Activated CD8-positive, alpha-beta memory T cell treated with anti-CD3 and anti-CD28 coated beads, Interleukin-2, amount 50 U/mL, for 1 hour (primary cell): ENCODE measurements around the gene HPSE2.
"Not testable (repeated sequence)": the region's sequence is repeated elsewhere in the genome, so short reads cannot be mapped to it uniquely, and the experiment has no call there.

Experiments
- DNase-seq: peaks from one replicate; pipeline ENCODE4 v3.0.0-alpha.2; 2020; ENCODE audit errors: extremely low read depth

Gene HPSE2

GRCh38 chr10:99235658-99236626 lies at the start of gene HPSE2:
Gene HPSE2, minus strand, starts transcription at chr10:99235852.
- DNase-seq, result no peak

DNA sequence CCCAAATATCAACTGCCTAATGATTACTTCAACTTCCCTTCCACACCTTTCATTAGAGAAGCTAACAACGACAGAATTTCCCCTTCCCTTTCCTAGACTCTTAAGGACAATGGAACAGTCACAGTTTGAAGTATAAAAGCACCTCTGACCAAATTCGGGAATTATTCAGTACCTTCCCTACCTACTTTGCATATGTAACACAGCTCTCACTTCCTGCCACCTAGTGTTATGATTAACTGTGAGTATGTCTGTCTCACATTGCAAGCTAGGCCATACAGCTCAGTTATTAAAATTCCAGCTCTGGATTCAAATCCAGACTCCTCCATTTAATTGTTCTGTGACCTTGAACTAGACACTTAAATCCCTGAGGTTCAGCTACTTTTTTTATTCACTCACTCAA lies 44.8 kb upstream of the HPSE2 start:
- DNase-seq, result no peak

DNA sequence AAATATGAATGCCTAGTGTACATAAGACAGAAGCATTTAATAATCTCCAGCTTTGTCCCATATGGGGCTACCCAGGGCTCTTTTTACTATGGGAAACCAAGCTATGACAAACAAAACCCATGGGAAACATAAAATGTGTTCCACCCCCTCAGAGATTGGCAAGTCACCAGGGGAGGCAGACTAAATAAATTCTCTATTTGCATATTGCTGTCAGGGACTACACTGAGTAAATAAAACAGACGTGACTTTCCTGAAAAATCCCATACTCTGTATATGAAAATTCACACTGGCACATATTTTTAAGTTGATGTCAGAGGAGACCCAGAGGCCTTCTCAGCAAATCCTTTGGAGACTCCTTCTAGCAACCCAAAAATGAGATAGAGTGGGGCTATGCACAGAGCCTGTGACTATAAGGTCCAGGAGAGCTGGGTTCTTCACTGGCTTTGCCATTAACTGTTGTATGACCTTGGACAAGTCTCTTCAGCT lies 44.0 kb upstream of the HPSE2 start:
- no peak for DNase-seq

DNA sequence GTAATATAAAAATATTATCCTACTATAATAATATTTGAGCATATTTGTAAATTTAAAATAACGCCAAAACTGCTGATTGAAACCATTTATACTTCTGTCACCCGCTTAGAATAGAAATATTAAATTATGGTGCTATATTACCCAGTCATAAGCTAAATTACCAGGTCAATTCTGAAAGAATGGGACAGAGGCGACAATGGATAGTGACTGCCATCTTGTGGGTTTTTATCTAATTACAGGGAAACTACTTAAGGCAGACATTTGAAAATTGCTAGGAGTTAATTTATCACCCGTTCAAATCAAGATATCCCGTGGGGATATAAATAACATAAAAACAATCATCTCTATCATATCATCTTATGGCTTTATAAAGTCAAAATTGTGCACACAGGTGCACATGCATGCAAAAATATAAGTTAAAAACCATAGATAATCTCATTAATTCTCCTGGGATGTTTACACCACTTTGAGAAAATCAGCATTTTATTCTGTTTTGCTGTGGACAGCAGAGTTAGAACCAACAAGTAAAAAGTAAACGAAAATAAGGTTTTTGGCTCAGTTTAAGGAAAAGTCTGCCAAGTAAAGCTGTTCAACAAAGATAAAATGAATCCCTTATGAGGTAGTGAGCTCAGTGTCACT lies 41.3 kb upstream of the HPSE2 start:
- no peak for DNase-seq

DNA sequence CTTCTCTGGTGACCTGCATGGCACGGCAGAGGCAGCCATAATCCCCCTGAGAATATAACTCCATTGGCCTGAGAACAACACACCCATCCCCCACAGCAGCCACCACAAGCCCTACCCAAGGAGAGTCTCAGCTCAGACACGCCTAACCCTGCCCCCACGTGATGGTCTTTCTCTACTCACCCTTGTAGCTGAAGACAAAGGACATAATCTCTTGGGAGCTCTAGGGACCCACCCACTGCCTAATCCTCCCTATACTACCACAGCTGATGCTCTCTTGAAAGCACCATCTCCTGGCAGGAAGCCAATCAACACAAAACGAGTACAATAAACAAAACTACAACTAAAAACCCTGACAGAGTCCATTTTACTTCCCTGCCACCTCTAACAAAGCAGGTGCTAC lies 30.7 kb upstream of the HPSE2 start:
- no peak for DNase-seq

DNA sequence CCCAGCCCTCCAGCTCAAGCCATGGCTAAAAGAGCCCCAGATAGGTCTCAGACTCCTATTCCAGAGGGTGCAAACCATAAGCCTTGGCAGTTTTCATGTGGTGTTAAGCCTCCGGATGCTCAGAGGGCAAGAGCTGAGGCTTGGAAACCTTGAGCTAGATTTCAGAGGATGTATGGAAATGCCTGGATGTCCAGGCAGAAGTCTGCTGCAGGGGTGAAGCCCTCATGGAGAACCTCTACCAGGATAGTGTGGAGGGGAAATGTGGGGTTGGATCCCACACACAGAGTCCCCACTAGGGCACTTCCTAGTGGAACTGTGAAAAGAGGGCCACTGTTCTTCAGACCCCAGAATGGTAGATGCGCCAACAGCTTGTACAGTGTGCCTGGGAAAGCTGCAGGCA lies 13.2 kb upstream of the HPSE2 start:
- DNase-seq, result no peak

GRCh38 chr10:99247893-99248292 lies 12.2 kb upstream of the HPSE2 start:
- not testable (repeated sequence) for DNase-seq

DNA sequence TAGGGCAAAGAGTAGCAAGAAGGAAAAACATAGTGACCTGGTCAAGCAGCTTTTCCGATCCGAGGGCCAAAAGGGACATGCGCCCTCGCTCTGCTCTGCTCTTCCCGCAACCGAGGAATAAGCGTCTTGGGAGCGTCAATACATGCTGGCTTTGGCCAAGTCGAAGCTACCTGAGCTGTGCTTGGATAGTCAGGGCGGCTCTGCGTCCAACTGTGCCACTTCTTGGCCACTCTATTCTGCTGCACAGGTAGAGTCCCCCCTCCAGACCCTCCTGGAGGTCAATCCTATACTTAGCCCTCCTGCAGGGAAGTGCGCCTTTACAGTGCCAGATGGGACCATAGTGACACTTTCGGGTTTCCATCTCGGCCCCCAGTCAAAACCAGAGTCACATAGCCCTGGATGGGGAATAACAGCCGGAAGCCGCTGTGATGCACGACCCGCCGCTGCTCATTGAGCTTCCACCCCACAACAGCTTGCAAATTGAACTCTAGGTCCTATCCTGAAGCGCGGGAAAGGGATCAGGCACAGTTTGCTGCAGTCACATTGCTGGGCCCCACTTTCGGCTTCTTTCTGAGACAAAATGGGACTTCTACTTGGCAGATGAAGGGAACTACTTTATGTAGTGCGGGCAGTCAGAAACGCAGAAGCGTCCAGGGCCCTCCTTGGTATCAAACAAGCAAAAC lies 1.1 kb upstream of the HPSE2 start:
- no peak for DNase-seq

DNA sequence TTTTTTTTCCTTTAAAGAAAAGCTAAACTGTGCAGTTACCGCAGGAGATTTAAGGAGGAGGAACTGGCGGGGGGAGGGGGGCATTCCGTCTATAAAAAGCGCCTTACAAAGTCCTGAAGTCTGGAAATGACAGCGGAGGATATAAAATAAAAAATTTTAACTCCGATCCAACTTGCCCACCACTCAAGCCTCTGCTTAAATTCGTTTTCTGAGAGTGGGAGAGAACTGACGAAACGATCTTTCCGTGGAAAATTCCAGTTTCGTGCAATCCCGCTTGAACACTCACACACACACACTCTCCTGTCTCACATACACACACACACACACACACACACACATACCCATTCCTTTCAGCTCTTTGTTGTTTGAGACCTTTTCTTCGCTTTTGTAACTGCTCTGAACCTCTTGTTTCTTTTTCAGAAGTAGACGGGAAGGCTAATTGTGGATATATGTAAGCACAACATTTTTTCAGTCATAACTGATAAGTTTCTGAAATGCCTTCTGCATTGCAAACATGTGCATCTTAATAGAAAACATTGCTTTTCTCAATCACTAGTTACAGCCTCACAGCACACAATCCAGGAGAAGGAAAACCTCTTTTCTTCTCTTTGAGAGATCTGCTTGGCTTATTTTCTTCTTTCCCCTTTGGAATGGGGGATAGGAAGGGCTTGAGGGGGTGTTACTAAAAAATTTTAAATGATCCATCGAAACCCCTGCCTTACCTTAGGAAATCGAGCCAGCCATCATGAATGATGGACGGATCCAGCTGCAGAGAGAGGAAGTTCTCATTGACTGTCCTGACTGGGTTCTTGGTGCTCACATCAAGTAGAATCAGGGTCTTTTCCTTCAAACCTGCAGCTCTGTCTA lies 628 bp downstream of the HPSE2 start:
- no peak for DNase-seq

DNA sequence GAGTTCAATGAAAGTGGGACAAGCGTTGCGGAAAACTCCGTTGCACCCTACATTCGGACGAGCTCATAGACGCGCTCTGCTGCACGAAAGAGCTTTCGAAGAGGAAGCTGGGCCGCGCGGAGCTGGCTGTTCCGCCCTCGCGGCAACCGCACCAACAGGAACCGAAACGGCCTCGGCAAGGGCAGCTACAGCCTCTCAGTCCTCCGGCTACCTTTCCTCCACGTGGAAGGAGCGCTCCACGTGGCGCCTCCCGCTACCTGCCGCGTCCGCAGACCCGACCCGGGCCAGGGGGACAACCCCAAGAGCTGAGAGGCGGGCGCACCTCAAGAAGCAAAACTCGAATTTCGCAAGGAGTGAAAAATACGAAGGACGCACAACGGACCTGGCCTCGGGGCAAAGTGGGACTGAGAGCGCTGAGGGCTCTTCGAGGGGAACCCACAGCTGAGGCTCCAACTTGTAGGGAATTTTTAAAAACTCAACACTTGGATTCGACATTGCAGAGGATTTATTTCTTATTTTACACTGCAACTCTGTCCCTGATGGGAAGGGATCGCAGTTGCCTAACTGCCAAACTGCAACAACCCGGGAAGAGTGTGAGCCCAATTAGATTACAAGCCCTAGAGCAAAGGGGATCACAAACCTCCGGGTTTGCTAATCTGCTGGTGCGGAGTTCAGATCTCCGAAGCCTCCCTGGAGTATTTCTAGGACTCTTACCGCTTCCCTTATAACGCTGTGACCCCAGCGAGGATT lies 1.4 kb downstream of the HPSE2 start:
- no peak for DNase-seq

GRCh38 chr10:99233689-99234037 lies 2.0 kb downstream of the HPSE2 start:
- DNase-seq, result no peak

GRCh38 chr10:99233000-99233688 lies 2.5 kb downstream of the HPSE2 start:
- DNase-seq, result no peak

DNA sequence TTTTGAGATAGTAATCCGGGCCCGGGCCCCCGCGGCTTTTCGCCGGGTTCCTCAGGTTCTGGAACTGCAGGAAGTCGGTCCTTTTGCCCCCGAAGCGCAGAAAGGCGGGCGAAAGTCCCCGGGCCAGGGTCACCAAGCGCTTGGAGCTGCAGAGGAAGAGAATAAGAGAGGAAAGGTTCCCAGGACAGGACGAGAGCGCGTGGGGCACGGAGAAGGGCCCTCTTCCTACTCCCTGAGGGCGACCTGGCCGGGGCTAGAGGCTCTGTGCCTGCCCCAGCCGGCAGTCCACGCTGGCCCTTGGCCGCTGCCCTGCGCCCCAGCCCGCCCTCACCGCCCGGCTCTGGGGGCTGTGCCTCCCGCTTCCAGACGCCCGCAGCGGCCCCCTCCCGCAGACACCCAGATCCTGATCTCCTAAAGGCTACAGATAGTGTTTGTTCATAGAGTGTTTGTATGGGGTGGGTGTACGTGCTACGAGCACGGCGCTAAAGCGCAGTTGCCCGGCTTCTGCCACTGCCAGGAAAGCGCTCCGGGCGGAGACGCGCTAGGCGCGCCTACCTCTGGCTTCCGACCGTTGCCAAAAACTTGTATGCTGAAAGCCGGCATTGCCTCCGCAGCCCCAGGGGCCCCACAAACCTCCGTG lies 3.2 kb downstream of the HPSE2 start:
- DNase-seq, result no peak

- no peak for DNase-seq
Measured at GRCh38 chr10:99224766-99225165, 10.9 kb downstream of the HPSE2 start.

DNA sequence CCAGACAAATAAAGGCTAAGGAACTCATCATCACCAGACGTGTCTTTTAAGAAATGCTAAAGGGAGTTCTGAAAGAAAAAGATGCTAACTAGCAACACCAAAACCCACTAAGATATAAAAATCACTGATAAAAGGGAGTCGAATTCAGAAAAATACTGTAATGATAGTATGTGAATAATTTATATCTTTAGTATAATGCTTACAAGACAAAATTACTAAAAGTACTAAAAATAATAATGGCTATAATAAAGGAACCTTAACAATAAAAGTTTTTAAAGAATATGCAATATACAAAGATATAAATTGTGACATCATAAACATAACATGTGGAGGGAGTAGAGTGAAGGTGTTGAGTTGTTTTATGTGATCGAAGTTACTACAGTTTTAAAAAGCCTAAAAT lies 28.3 kb downstream of the HPSE2 start:
- no peak for DNase-seq

GRCh38 chr10:99203310-99203709 lies 32.3 kb downstream of the HPSE2 start:
- no peak for DNase-seq

GRCh38 chr10:99172950-99173349 lies 62.7 kb downstream of the HPSE2 start:
- no peak for DNase-seq

DNA sequence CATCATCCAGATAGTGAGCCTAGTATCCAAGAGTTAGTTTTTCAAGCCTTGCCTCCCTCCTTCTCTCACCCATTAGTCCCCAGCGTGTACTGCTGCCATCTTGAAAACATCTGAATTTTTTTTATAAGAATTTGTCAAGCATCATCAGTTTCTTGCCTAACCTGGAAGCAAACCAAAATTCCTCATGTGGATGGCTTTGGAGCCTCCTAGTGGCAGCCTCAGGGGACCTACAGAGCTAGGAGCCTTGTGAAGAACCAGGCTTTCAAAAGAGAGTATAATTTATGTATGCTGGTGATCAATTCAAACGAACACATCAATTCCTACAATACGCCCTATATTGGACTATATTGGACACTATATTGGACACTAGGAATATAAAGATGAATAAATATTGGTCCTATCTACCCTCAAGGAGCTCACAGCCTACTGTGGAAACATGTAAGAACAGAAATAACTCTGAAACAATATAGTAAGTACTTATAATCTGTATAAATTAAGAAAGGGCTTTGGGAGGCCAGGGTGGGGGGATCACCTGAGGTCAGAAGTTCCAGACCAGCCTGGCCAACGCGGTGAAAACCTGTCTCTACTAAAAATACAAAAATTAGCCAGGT lies 63.4 kb downstream of the HPSE2 start:
- DNase-seq, result no peak

GRCh38 chr10:99170116-99170675 lies 65.5 kb downstream of the HPSE2 start:
- DNase-seq, result no peak
